ENCODE measurements around the gene JADE1.

The JADE1 gene

DNA sequence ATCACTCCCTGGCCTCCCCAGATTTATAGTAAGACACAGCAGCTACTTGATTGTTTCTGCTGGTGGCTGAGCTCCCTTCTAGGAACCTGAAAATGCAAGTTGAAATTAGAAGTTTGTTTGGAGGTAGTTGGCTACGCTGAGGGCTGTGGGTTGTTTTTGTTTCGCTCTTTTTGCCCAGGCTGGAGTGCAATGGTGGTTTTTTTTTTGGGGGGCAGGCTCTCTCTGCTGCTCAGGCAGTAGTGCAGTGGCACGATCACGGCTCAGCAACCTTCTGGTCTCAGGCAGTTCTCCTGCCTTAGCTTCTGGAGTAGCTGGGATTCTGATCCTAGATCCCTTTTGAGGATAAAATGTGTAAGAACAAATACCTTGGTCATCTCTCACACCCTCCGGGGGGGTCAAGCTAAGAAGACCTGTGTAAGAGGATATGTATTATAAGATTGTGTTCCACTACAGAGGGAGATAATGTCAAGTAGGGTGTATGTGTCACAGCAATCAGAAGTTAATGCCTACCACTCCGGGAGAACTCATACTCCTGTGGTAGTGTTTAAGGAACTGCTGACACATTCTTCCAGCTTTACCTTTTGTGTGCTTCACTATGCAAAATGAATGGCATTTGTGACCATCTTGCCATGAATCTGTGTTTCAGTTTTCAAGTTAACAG lies 9.7 kb downstream of the JADE1 start:
- TF ChIP-seq, protein P1, sequence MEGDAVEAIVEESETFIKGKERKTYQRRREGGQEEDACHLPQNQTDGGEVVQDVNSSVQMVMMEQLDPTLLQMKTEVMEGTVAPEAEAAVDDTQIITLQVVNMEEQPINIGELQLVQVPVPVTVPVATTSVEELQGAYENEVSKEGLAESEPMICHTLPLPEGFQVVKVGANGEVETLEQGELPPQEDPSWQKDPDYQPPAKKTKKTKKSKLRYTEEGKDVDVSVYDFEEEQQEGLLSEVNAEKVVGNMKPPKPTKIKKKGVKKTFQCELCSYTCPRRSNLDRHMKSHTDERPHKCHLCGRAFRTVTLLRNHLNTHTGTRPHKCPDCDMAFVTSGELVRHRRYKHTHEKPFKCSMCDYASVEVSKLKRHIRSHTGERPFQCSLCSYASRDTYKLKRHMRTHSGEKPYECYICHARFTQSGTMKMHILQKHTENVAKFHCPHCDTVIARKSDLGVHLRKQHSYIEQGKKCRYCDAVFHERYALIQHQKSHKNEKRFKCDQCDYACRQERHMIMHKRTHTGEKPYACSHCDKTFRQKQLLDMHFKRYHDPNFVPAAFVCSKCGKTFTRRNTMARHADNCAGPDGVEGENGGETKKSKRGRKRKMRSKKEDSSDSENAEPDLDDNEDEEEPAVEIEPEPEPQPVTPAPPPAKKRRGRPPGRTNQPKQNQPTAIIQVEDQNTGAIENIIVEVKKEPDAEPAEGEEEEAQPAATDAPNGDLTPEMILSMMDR (IDR thresholded peaks at IDR 0.05; ENCODE audit: borderline replicate concordance, insufficient read depth, low read depth, low read length): no peak

DNA sequence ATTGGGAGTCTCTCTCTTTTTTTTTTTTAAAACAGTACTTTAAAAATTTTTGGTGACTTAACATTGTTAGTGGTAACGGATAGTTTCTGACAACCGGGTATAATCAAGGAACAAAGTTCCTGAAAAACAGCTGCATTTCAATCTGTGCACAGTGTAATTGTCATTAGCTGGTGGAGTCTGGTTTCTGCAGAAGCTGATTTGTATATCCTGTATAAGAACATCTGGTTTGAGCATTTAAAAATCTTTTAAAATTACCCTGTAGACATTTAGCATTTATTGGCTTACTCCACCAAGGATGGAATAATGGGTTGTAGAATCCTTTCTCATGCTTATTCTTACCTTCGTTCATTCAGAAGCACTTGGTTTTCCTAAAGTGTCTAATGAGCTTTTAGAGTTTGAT lies 11.2 kb downstream of the JADE1 start:
- TF ChIP-seq, protein P1 (IDR thresholded peaks at IDR 0.05; ENCODE audit: borderline replicate concordance, insufficient read depth, low read depth, low read length): no peak

More for the DNA sequence above, 9.7 kb downstream of the JADE1 start:
- H3K4me3 ChIP-seq (ENCODE audit: low read depth, low read length): no peak overlapping the region

DNA sequence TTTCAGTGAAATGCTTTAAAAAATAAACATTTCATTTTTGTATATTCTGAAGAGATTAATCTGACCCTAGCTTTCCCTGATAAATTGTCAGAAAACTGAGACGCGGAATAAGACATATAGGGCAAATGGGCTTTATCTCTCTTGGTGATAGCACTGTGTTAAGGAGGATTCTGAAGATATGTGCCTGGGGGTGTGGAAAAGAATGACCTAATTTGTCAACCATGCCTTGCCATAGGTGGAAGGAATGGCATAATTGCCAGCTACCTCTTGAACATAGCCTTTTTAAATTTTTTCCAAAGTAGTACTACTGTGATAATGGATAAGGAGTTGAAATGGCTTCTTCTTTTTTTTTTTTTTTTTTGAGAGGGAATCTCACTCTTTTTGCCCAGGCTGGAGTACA lies 11.7 kb downstream of the JADE1 start:
- TF ChIP-seq, protein P1 (IDR thresholded peaks at IDR 0.05; ENCODE audit: borderline replicate concordance, insufficient read depth, low read depth, low read length): no peak
- H3K4me3 ChIP-seq (ENCODE audit: low read depth, low read length): no peak overlapping the region

More for the DNA sequence above, 11.2 kb downstream of the JADE1 start:
- H3K4me3 ChIP-seq (ENCODE audit: low read depth, low read length): no peak overlapping the region

DNA sequence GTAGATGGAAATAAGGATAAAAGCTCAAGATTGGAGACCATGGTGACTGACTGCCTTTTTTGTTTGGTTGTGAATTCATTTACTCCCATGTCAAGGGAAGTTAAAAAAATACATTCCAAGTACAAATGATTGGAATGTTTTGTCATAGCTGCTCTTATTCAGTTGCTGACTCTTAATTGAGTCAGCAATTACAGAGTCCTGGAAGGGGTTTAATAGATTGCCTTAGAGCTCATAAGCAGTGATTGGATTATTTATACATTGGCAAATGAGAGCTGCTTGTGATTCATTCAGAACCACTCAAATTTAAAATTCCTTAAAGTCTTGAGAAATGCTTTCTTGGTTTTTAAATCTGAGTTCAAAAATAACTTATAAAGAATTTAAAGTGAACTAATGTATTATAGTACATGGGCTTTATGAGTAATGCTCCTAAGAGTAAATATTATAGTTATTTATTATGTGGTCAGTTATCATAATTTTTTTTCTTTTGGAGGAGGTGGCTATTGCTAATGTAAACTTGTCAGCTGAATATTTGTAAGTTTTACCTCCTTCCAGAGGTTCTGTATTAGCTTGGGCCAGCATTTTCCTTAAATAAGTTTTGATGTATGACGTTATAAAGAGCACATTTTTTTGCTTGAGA lies 13.6 kb downstream of the JADE1 start:
- no peak overlapping the region for H3K4me3 ChIP-seq (ENCODE audit: low read depth, low read length)
- TF ChIP-seq, protein P1 (IDR thresholded peaks at IDR 0.05; ENCODE audit: borderline replicate concordance, insufficient read depth, low read depth, low read length): no peak

DNA sequence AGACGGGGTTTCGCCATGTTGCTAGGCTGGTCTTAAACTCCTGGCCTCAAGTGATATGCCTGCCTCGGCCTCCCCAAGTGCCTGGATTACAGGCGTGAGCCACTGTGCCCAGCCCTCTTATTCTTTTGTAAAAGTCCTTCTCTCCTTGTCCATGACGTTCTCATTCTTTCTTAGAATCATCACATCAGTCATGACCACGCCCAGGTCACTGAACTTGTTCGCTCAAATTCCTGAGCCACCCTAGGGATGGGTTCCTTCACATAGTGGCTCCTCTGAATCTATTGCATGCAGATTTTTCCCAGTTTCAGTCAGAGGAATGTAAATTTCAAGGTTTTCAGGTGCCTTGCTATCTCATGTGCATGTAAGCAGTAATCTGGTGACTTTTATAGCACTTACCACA lies 15.7 kb downstream of the JADE1 start:
- TF ChIP-seq, protein P1 (IDR thresholded peaks at IDR 0.05; ENCODE audit: borderline replicate concordance, insufficient read depth, low read depth, low read length): no peak
- H3K4me3 ChIP-seq (ENCODE audit: low read depth, low read length): no peak overlapping the region

DNA sequence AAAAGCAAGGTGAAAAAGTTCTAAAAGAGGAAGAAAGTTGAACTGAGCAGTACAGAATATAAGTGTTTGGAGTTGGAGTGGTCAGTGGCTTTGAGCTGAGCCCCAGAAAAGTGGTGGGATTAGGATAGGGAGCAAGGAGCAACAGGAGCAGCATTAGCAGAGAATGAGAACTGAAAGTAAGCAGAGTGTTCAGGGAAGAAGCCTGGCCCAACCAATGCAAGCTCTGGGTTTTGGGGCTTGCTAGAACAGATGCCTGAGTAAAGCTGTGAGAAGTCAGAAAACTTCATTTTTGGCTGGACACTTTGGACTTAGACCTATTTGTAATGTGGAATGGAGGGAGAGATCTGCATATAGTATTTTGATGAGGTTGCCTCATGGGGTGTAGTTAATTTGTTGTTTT lies 17.8 kb downstream of the JADE1 start:
- TF ChIP-seq, protein P1 (IDR thresholded peaks at IDR 0.05; ENCODE audit: borderline replicate concordance, insufficient read depth, low read depth, low read length): no peak
- H3K4me3 ChIP-seq (ENCODE audit: low read depth, low read length): no peak overlapping the region

All from GM12875 (cell line).